Lung (tissue), 12 donors: ENCODE results near the gene ESPN. TPM values are rescaled to one million over a fixed set of nuclear protein-coding genes. Genes with fewer than 3 reads are reported as not detected.
"Not testable (repeated sequence)": the region's sequence is repeated elsewhere in the genome, so short reads cannot be mapped to it uniquely, and the experiment has no call there.

Source experiments
- ATAC-seq: fragments of 200-7000 bp; cut with Tn5 transposase; one replicate; pipeline ENCODE4 v1.9.1; 2020; ENCODE audit warnings: moderate number of reproducible peaks; ENCODE audit not compliant: insufficient read depth, low FRiP score
- DNase-seq, 3 donors: peaks; one replicate each; pipeline ENCODE4 v3.0.0-alpha.2; 2013 to 2017
- H3K27ac ChIP-seq, 2 donors: one replicate each; pipeline ENCODE4 v1.5.1; 2013; ENCODE audit warnings: mild to moderate bottlenecking in 2 of 2, moderate library complexity in 2 of 2, control low read depth in 1 of 2, inconsistent platforms in 1 of 2, low read depth in 1 of 2, low read length in 1 of 2
- H3K27me3 ChIP-seq, 3 donors: one replicate each; pipeline ENCODE4 v1.5.1; 2013; ENCODE audit warnings: low read length in 2 of 3; ENCODE audit not compliant: control insufficient read depth in 3 of 3, insufficient read depth in 3 of 3
- H3K36me3 ChIP-seq, 4 donors: one replicate each; pipeline ENCODE4 v1.5.1; 2013; ENCODE audit warnings: low read length in 4 of 4, mild to moderate bottlenecking in 1 of 4, moderate library complexity in 1 of 4; ENCODE audit not compliant: control insufficient read depth in 4 of 4, insufficient read depth in 4 of 4
- H3K4me1 ChIP-seq, 5 donors: one replicate each; pipeline ENCODE4 v1.5.1; 2013; ENCODE audit warnings: low read length in 5 of 5, mild to moderate bottlenecking in 2 of 5, moderate library complexity in 1 of 5; ENCODE audit not compliant: control insufficient read depth in 5 of 5, insufficient read depth in 5 of 5
- H3K4me3 ChIP-seq: one replicate; pipeline ENCODE4 v1.5.1; 2013; ENCODE audit warnings: mild to moderate bottlenecking, control low read depth, moderate library complexity
- H3K9ac ChIP-seq, 2 donors: one replicate each; pipeline ENCODE4 v1.5.1; 2013; ENCODE audit warnings: low read length in 2 of 2, control low read depth in 1 of 2; ENCODE audit not compliant: insufficient read depth in 1 of 2
- H3K9me3 ChIP-seq, 4 donors: one replicate each; pipeline ENCODE4 v1.5.1; 2013; ENCODE audit warnings: low read length in 3 of 4, mild to moderate bottlenecking in 1 of 4, moderate library complexity in 1 of 4; ENCODE audit not compliant: control insufficient read depth in 4 of 4, insufficient read depth in 3 of 4
- WGBS, 2 donors: extraction: QIAGEN DNeasy Blood & Tissue Kit; methylation state at CpG; one replicate each; pipeline ENCODE4 v1.1.7; 2013; 5-methylcytosine and 5-hydroxymethylcytosine counted together
- polyA plus RNA-seq, 2 donors: library from polyadenylated mRNA; stranded (reverse); fragments of 200-250 nt; gene quantifications; one replicate each; pipeline ENCODE4 v1.2.1, GENCODE V29; 2013
- total RNA-seq, 2 donors: library from RNA; depleted of rRNA in 1 of 2; stranded (reverse); fragments of >200 nt in 1 of 2; gene quantifications; one replicate each; pipeline ENCODE4 v1.2.1, GENCODE V29; 2014 to 2021
- TF ChIP-seq, protein P1 (sequence below): IDR thresholded peaks from 2 replicates; pipeline ENCODE4 v1.5.1; 2012; ENCODE audit warnings: mild to moderate bottlenecking; ENCODE audit errors: control extremely low read depth, extremely low read depth
- donor health status: control.
- donor health status: control.
- donor health status: Bipolar disorder and iron deficiency.
- donor health status: healthy.
- donor health status: DM: yes; HTN: yes; CAD: no.

ESPN gene
- total and polyA plus RNA-seq, 4 donors, result 2.1 to 20.8 (median 7.4) TPM

DNA sequence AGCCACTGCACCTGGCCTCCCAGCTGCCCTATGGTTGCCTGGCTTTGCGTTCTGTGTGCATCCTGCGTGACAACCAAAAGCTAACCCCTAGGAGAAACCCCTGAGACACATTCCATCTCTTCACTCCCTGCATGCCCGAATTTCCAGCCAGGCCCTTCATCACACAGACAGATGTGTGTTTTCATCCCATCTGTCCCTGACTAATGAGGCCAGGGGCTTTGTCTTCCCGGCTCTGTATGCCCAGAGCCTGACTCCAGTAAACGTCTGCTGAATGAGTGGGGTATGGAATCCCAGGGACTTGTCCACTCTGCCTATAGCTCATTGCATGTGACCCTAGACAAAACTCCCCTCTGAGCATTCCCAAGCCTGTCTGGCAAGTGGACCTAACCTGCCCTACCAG is 9.6 kb downstream of the ESPN start:
- no peak overlapping the region for H3K4me3 ChIP-seq
- ATAC-seq, result no peak
- no peaks in the 10 kb centered on the region for H3K9me3 ChIP-seq
- 71 to 85% methylated on average over 5 of the region's 5 CpGs for WGBS, 2 donors
- TF ChIP-seq, protein P1, sequence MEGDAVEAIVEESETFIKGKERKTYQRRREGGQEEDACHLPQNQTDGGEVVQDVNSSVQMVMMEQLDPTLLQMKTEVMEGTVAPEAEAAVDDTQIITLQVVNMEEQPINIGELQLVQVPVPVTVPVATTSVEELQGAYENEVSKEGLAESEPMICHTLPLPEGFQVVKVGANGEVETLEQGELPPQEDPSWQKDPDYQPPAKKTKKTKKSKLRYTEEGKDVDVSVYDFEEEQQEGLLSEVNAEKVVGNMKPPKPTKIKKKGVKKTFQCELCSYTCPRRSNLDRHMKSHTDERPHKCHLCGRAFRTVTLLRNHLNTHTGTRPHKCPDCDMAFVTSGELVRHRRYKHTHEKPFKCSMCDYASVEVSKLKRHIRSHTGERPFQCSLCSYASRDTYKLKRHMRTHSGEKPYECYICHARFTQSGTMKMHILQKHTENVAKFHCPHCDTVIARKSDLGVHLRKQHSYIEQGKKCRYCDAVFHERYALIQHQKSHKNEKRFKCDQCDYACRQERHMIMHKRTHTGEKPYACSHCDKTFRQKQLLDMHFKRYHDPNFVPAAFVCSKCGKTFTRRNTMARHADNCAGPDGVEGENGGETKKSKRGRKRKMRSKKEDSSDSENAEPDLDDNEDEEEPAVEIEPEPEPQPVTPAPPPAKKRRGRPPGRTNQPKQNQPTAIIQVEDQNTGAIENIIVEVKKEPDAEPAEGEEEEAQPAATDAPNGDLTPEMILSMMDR, result no peak
- DNase-seq, result no peak
- no peaks in the 10 kb centered on the region for H3K4me1 ChIP-seq
- H3K36me3 ChIP-seq, result no peaks in the 10 kb centered on the region
- no peak overlapping the region for H3K27ac ChIP-seq
- H3K27me3 ChIP-seq, result peaks cover 0 to 11% (median 3%) of the 10 kb centered on the region in 3 donors
- H3K9ac ChIP-seq, result no peak overlapping the region

DNA sequence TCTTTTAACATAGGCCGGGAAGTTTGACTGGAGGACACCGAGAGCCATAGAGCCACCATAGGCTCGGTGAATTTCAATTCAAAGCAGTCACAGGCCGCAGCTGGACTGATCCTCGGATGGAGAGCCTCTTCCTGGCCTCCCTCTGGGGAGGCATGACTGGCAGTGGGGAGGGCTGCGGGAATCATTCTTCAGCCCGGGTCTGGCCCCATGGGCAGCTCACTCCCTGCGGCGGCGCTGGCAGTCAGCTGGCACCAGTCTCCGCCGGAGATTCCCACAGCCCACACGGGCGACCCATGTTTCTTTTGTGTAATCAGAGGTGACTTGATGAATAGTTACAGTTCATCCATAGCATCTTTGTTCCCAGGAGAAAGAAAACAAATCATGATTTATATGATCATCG is 10.6 kb downstream of the ESPN start:
- DNase-seq (no peak), ATAC-seq (no peak)
- TF ChIP-seq, protein P1, result no peak
- Histone ChIP-seq H3K9me3 (no peaks in the 10 kb centered on the region), H3K27me3 (peaks cover 0 to 14% (median 5%) of the 10 kb centered on the region in 3 donors), H3K4me3 (no peak overlapping the region), H3K9ac (no peak overlapping the region), H3K4me1 (no peaks in the 10 kb centered on the region), H3K36me3 (no peaks in the 10 kb centered on the region), H3K27ac (no peak overlapping the region)
- 81 to 93% methylated on average over 14 to 15 of the region's 15 CpGs for WGBS, 2 donors

DNA sequence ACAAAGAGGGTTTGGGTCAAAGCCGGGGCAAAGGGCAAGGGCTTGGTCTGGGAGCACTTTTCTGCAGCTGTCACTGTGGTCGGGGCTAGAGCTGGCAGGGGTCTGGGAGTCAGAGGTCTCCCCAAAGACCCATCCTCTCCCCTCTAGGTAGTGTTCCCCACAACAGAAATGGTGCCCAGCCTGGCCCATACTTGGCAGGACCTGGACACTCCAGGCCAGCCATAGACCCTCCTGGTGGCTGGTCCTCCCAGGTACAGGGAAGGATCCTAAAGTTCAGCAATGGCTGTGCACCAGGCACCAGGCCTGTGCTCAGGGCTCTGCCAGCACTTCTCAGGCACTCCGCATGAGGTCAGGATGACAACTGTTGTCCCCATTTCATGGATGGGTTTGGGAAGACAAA is 11.0 kb downstream of the ESPN start:
- no peaks in the 10 kb centered on the region for H3K36me3 ChIP-seq
- ATAC-seq (no peak), DNase-seq (no peak)
- H3K9ac ChIP-seq, result no peak overlapping the region
- H3K9me3 ChIP-seq, result no peaks in the 10 kb centered on the region
- 77 to 78% methylated on average over 3 of the region's 3 CpGs for WGBS, 2 donors
- no peak overlapping the region for H3K4me3 ChIP-seq
- no peak overlapping the region for H3K27ac ChIP-seq
- no peaks in the 10 kb centered on the region for H3K4me1 ChIP-seq
- TF ChIP-seq, protein P1, result no peak
- H3K27me3 ChIP-seq, result peaks cover 0 to 12% (median 5%) of the 10 kb centered on the region in 3 donors

DNA sequence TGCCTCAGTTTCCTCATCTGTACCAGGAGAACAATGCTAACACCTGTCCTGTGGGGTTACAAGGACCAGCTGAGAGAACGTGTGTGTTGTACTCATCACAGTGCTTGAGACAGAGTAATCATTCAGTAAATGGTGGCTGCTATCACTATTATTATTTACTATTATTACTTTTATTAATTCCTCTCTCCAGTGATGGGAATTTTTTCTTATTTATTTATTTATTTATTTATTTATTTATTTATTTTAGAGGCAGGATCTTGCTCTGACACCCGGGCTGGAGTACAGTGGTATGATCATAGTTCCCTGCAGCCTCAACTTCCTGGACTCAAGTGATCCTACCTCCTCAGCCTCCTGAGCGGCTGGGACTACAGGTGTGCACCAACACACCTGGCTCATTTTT is 11.7 kb downstream of the ESPN start:
- DNase-seq, ATAC-seq, H3K4me3 ChIP-seq, H3K9me3 ChIP-seq, H3K9ac ChIP-seq, H3K4me1 ChIP-seq, H3K36me3 ChIP-seq, H3K27ac ChIP-seq: not testable (repeated sequence)
- peaks cover 4 to 16% (median 10%) of the 10 kb centered on the region in 3 donors for H3K27me3 ChIP-seq
- WGBS, 2 donors, result 79 to 85% methylated on average over 3 of the region's 3 CpGs

DNA sequence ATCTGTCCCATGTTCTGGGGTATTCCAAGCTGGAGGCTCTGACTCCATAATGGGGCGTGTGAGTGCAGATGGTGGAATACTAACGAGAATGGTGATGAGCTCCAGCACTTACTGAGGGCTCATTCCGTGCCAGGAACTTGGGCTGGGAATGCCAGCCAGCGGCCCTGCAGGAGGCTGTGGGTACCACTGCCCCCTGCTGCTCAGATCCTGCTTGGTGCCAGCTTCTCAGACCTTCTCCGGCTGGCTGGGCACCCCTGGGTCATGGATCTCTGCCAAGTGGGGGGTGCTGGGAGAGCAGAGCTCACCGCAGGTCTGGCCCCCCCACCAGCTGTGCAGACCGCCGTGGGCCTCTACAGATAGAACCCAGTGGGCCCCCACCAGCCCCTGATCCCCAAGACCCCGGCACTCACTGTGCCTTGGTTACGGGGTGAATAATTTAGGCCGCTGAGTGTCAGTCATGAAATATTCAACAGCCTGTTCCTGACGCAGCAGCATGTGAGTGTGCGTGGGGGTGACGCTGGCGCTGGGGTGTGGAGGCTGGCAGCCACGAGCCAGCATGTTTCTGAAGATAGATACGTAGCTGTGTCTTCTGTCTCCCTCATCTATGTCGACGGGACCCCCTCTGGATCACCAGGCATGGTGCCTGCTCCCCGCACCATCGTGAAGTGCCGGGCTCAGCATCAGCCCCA is 12.6 kb downstream of the ESPN start:
- H3K4me3 ChIP-seq, H3K27ac ChIP-seq, DNase-seq, H3K9me3 ChIP-seq, H3K9ac ChIP-seq, ATAC-seq, H3K4me1 ChIP-seq, H3K36me3 ChIP-seq: not testable (repeated sequence)
- 58 to 69% methylated on average over 22 of the region's 22 CpGs for WGBS, 2 donors
- H3K27me3 ChIP-seq, result peaks cover 6 to 25% (median 13%) of the 10 kb centered on the region in 3 donors
